Muscle of leg (tissue), 11 donors: ENCODE data around the gene LSAMP. TPM values are rescaled to one million over a fixed set of nuclear protein-coding genes. Genes with fewer than 3 reads are reported as not detected.

Experiments used
- DNase-seq: peaks from one replicate; pipeline ENCODE4 v3.0.0; 2013
- H3K27ac ChIP-seq: one replicate; pipeline ENCODE4 v1.5.1; 2013; ENCODE audit warnings: mild to moderate bottlenecking, low read length, control low read depth
- H3K27me3 ChIP-seq: one replicate; pipeline ENCODE4 v1.6.1; 2013; ENCODE audit warnings: low read length; ENCODE audit not compliant: control insufficient read depth, insufficient read depth
- H3K36me3 ChIP-seq: one replicate; pipeline ENCODE4 v1.6.1; 2013; ENCODE audit warnings: low read length; ENCODE audit not compliant: control insufficient read depth, insufficient read depth
- H3K4me1 ChIP-seq: one replicate; pipeline ENCODE4 v1.6.1; 2013; ENCODE audit warnings: low read length; ENCODE audit not compliant: control insufficient read depth, insufficient read depth
- H3K4me3 ChIP-seq: one replicate; pipeline ENCODE4 v1.5.1; 2013; ENCODE audit warnings: low read length, control low read depth
- H3K9me3 ChIP-seq: replicated peaks from 2 replicates; pipeline ENCODE4 v1.6.1; 2013; ENCODE audit warnings: low read depth, low read length; ENCODE audit not compliant: control insufficient read depth
- WGBS: methylation state at CpG from one replicate; pipeline ENCODE4 v1.1.5; 2013; ENCODE audit warnings: missing lambda C conversion rate; ENCODE audit not compliant: insufficient coverage; 5-methylcytosine and 5-hydroxymethylcytosine counted together
- polyA plus RNA-seq, 8 donors: library from polyadenylated mRNA; unstranded; fragments of 120-200 nt; gene quantifications; one replicate each; pipeline versions ENCODE4 v1.2.1 to v1.2.3, GENCODE V29; 2013; ENCODE audit warnings: inconsistent platforms in 1 of 8, low replicate concordance in 1 of 8; ENCODE audit not compliant: insufficient read length in 8 of 8, insufficient read depth in 1 of 8
- total RNA-seq: library from RNA; stranded (reverse); fragments of 120-200 nt; gene quantifications from one replicate; pipeline ENCODE4 v1.2.4, GENCODE V29; 2013

The LSAMP gene
- total and polyA plus RNA-seq, 9 donors = 3.5 to 13.4 (median 6.3) TPM

DNA sequence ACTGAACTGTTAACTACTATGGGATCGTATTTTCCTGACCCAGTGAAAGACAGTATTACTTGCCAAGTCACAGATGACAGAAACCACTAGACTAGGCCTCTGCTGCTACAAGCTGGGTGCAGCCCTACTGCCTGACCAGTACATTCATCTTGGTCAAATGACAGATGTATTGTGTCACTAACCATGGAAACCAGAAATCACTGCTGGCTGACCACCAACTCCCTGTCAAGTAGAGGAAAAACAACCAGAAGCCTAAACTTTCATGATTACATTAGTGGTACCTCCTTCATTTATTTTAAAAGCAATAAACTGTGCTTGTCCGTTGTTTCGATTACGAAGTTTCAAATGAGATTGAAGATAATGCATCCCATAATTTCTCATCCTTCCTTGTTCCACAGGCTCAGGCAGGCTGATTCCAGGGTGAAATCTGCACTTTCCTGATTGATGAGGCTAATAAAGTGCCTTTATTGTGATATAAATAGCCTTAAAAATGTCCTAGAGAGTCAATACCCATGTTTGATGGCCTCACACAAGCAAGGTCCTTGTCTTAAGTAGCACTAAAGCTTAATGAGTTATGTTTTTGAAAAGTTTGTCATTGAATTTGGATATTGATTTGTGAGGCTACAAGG, 309.7 kb downstream of the LSAMP start:
- DNase-seq = peak; percentile 33
- Histone ChIP-seq H3K36me3 (no peaks in the 10 kb centered on the region), H3K27ac (no peak overlapping the region), H3K4me3 (no peak overlapping the region), H3K9me3 (no peaks in the 10 kb centered on the region), H3K27me3 (no peaks in the 10 kb centered on the region), H3K4me1 (no peaks in the 10 kb centered on the region)
- 40% methylated on average over 1 of the region's 4 CpGs for WGBS

DNA sequence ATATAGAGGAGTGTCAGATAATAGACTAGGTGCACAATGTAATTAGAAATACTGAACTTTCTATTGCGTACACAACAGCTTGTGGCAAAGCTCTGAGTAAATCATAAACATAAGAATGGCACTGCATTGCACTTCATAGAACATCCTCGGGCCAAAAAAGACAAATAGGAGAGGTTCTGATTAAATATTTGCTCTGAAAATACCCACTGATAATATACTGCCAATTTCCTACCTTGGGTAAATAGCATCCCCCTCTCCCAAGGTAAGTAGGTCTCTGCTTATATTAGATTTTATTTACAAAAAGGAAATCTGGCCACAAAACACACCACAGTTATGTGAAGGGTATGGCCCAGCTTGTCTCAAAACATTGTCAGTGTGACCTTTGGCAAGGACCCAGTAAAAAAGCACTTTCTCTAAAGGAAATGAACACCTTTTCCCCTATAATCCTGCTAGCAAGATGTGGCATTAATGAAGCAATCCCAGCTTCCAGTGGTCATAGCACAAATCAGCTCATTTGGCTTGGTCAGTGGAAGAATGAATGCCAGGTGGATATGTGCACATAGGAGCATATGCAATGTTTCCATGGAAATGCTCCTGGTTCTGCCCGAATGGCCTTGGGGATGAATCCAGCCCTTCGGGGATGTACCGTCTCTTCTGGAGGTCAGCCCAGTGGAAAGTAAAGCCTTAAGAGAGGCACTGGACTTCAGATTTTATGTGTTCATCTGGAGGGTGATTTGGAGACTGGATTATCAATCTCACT, 315.9 kb downstream of the LSAMP start:
- Histone ChIP-seq H3K27me3 (no peaks in the 10 kb centered on the region), H3K36me3 (no peaks in the 10 kb centered on the region), H3K27ac (no peak overlapping the region), H3K4me1 (no peaks in the 10 kb centered on the region), H3K9me3 (no peaks in the 10 kb centered on the region), H3K4me3 (no peak overlapping the region)
- DNase-seq = peak; percentile 46
- WGBS = 60% methylated on average over 1 of the region's 5 CpGs

DNA sequence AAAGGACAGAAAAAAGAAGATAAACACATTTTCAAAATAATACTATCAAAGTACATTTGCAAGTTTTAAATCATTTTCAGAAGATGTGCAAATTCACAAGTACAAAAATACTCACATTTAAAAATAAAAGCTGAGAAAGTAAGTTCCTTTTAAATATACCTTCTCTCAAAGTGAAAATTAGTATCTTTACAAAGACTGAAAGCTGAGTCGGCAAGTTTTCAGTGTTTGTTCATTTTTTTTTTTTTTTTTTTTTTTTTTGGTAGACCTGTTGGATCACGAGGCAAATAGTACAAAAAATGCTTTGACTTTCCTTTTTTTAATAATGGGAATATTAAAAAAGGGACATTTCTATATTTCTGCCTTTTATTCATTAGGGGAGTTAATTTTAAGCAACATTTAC, 317.8 kb downstream of the LSAMP start:
- Histone ChIP-seq H3K4me3 (no peak overlapping the region), H3K36me3 (no peaks in the 10 kb centered on the region), H3K9me3 (no peaks in the 10 kb centered on the region), H3K4me1 (no peaks in the 10 kb centered on the region), H3K27ac (no peak overlapping the region), H3K27me3 (no peaks in the 10 kb centered on the region)
- WGBS = no CpG with 5 or more reads among the region's 2 CpGs
- no peak for DNase-seq

DNA sequence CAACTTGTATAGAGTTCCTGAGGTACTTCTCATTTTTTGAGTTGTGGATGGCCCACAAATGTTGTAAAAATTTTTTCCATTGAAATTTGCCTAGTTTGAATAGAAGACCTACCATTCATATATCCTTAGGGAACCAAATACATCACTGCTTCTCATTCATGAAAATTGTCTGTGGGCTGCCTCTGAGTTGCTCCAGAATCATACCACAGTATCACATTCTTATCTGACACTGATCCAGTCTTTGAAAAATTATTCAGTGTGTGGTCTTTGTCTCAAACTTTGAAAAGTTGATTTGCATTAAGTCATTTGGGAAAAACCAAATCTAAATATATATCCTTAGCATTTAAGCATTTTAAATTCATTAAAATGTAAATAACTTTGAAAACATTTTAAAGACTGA, 321.1 kb downstream of the LSAMP start:
- no peaks in the 10 kb centered on the region for H3K4me1 ChIP-seq

DNA sequence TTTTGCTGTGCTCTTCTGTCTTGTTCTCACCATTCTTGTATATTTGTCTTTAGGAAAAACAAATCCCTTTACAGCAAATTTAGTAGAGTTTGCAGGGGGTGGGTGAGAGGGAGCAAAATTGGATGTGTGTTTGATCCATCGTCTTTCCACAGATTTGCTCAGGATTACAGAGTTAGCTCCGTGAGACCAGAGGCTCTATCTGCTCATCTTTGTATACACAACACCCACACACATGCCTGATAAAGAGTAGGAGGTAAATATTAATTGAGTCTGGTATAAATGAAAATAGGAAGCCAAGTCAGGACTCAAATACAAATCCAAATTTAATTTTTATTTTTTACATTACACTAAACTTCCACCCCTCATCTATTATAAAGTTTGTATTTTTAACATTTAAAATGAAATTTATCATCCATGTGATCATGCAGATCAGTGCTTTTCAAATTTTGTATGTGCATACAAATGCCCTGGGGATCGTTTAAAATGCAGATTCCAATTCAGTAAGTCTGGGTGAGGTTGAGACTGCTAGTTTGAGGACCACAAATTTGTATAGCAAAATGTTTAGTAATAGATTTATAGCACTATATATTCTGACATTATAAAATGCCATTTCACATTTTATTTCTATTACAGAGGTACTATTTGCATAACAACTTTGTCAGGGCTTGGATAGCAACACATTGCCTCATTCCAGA, 326.7 kb downstream of the LSAMP start:
- peak; percentile 27 for DNase-seq
- H3K4me3 ChIP-seq = no peak overlapping the region
- no peaks in the 10 kb centered on the region for H3K27me3 ChIP-seq
- no peak overlapping the region for H3K27ac ChIP-seq
- no peaks in the 10 kb centered on the region for H3K9me3 ChIP-seq
- H3K4me1 ChIP-seq = no peaks in the 10 kb centered on the region
- WGBS = no CpG with 5 or more reads among the region's 3 CpGs
- H3K36me3 ChIP-seq = no peaks in the 10 kb centered on the region

More for the DNA sequence above, 321.1 kb downstream of the LSAMP start:
- no peaks in the 10 kb centered on the region for H3K27me3 ChIP-seq
- H3K9me3 ChIP-seq = no peaks in the 10 kb centered on the region
- no peaks in the 10 kb centered on the region for H3K36me3 ChIP-seq
- H3K27ac ChIP-seq = no peak overlapping the region
- no peak for DNase-seq
- H3K4me3 ChIP-seq = no peak overlapping the region

DNA sequence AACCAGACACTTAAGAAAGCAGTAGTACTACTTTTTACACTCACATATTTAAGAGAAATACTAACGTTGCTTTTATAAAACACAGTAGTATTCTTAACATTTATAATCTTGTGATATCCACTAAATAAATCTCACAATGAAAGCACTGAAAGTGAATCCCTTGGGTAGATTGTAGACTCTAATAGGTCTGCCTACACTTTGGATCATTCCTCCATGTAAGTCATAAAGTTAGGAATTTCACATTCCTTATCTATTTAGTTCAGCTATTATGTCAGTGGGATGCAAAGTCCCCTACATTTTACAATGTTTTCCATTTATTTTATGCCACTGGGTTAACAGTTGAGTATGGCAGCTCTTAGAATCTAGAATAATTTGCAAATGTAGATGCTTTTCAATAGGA, 330.7 kb downstream of the LSAMP start:
- Histone ChIP-seq H3K36me3 (no peaks in the 10 kb centered on the region), H3K4me3 (no peak overlapping the region), H3K4me1 (no peaks in the 10 kb centered on the region), H3K27ac (no peak overlapping the region), H3K27me3 (no peaks in the 10 kb centered on the region), H3K9me3 (no peaks in the 10 kb centered on the region)
- DNase-seq = no peak
- WGBS = no CpG with 5 or more reads among the region's 1 CpG

DNA sequence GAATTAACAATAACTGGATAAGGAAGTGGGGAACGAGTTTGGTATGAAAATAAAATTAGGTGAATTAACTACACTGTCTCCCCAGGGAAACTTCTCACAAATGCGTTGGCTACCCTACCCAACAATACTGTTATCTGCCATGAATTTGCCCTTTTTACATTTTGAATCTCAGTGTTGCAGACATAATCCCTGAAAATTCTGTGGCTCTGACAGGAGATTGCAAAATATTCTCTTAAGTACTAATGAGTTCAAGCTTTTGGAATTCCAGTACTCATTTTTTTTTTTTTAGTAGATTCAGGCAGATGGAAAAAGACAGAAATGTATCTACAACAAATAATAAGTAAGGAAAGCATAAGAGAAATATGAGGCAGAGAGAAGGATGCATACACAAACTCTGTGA, 332.6 kb downstream of the LSAMP start:
- H3K4me3 ChIP-seq = no peak overlapping the region
- H3K27me3 ChIP-seq = no peaks in the 10 kb centered on the region
- no peaks in the 10 kb centered on the region for H3K36me3 ChIP-seq
- no peaks in the 10 kb centered on the region for H3K4me1 ChIP-seq
- no CpG with 5 or more reads among the region's 2 CpGs for WGBS
- H3K27ac ChIP-seq = no peak overlapping the region
- H3K9me3 ChIP-seq = no peaks in the 10 kb centered on the region
- DNase-seq = peak; percentile 63

DNA sequence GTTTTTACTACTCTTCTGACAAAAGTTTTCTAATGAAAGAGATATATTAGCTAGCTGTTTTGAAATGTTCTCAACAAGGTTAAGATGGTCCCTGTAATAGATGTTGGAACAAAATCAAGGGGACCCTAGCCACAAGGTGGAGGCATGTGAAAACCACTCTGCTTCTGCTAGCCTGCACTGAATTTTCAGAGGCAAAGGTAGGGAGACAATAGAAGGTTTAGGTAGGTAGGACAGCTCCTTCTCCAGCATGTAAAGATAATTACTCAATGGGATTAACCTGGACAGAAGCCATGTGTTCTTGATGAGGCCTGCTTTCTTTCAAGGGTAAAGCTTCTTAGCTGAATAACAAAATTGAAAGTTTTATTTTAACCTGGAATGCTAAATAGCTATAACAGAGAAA, 333.5 kb downstream of the LSAMP start:
- no peak for DNase-seq
- Histone ChIP-seq H3K27me3 (no peaks in the 10 kb centered on the region), H3K4me1 (no peaks in the 10 kb centered on the region), H3K9me3 (no peaks in the 10 kb centered on the region), H3K4me3 (no peak overlapping the region), H3K36me3 (no peaks in the 10 kb centered on the region), H3K27ac (no peak overlapping the region)

DNA sequence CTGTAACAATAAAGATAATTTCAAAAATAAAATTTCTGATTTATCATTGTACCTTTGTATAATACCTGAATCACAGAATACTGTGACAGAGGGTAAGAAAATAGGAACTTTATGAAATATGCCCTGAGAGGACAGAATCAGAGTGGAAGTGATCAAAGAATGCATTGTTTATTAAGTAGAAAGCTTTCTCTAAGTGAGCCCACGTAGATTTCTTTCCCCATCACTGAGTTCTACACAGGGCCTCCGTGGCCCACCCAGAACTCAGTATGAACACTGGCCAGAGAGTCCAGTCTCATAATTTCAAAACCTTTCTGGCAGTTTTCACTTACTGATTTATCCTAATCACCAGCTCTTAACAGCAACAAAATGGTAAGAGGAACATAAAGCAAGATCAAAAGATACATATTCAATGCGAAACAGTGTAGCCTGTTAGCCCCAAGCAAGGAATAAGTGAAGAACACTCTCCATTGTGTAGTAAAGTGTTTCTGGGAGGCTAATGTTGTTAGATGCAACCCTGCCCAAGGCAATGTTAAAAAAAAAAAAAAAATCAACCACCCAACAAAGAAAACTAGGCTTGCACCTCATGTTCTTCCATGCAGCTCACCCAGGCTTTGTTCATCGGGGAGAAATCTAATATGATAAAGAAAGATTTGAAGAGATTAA, 341.3 kb downstream of the LSAMP start:
- H3K36me3 ChIP-seq = no peaks in the 10 kb centered on the region
- no CpG with 5 or more reads among the region's 4 CpGs for WGBS

DNA sequence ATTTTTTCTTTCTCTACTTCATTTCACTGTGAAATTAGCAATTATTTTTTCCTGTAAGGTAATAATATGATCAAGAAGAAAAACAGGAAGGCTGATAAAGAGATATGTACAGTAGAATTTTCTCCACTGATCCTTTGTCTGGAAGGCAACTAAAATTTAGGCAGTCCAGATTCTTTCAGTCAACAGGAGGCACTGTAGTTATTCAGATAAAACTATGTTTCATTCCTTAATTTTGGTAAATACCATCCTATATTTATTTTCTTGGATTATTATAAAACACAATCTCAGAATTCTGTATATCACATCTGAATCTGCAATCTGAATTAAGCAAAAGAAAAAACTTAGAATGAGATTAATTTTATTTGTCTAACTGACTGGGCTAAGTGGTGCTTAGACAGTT, 343.2 kb downstream of the LSAMP start:
- no peaks in the 10 kb centered on the region for H3K36me3 ChIP-seq
- no peaks in the 10 kb centered on the region for H3K27me3 ChIP-seq
- no peak overlapping the region for H3K4me3 ChIP-seq
- H3K4me1 ChIP-seq = no peaks in the 10 kb centered on the region
- no peaks in the 10 kb centered on the region for H3K9me3 ChIP-seq
- no peak overlapping the region for H3K27ac ChIP-seq
- no peak for DNase-seq

More for the DNA sequence above, 341.3 kb downstream of the LSAMP start:
- no peaks in the 10 kb centered on the region for H3K27me3 ChIP-seq
- no peaks in the 10 kb centered on the region for H3K9me3 ChIP-seq
- H3K27ac ChIP-seq = no peak overlapping the region
- no peak for DNase-seq
- no peak overlapping the region for H3K4me3 ChIP-seq
- H3K4me1 ChIP-seq = no peaks in the 10 kb centered on the region
